Measurements from ENCODE around the gene NME5. TPM values are rescaled to one million over a fixed set of nuclear protein-coding genes. Genes with fewer than 3 reads are reported as not detected.

The NME5 gene
- polyA plus RNA-seq, 1 donor from 2014 or later, result 17.0 TPM

DNA sequence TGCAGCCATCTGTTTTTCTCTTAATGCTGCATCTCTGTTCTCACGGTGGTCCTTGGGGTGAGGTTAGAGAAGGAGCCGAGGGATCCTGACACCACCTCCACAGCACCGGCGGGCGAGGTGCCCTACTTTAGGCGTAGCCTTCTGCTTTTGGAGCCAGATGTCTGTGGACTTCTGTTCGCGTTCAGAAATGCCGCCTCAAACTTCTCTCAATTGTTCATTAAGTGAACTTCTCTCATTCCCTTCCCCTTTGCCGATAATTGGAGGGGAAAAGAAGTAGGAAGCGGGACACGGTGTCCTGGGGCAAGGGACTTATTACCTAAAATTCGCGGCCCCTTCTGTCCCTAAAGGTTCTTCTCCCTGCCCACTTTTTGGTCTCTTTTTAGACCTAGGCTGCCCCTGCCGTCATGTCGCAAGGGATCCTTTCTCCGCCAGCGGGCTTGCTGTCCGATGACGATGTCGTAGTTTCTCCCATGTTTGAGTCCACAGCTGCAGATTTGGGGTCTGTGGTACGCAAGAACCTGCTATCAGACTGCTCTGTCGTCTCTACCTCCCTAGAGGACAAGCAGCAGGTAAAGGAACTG is 40.1 kb upstream of the NME5 start:
- Histone ChIP-seq H3K27ac (ENCODE audit: low read length) (no peak overlapping the region), H3K4me3 (ENCODE audit: low read length) (peak overlapping the region; percentile 82), H3K9ac (ENCODE audit: low read length) (no peak overlapping the region), H4K20me1 (ENCODE audit: insufficient read depth) (no peaks in the 10 kb centered on the region), H3K9me2 (ENCODE audit: insufficient read depth, low read length) (no peaks in the 10 kb centered on the region), H2AFZ (ENCODE audit: low read depth, low read length) (no peak overlapping the region), H3K9me3 (ENCODE audit: low read length) (no peaks in the 10 kb centered on the region), H3K4me2 (ENCODE audit: low read length) (peak overlapping the region; percentile 61), H3K36me3 (ENCODE audit: insufficient read depth, low read length) (no peaks in the 10 kb centered on the region), H3K27me3 (ENCODE audit: insufficient read depth, low read depth, low read length) (no peaks in the 10 kb centered on the region), H3F3A (ENCODE audit: insufficient read depth, low read length, poor library complexity, severe bottlenecking) (no peaks in the 10 kb centered on the region), H3K79me2 (replicated peaks; ENCODE audit: insufficient read depth, low read length) (peaks cover 52% of the 10 kb centered on the region)
- TF ChIP-seq RAD21 (conservative IDR thresholded peaks at IDR 0.05) (no peak), EZH2 (IDR thresholded peaks at IDR 0.05; ENCODE audit: borderline replicate concordance, insufficient read depth, low read length, poor library complexity, severe bottlenecking) (no peak), EP300 (conservative IDR thresholded peaks at IDR 0.05; ENCODE audit: poor library complexity, severe bottlenecking) (no peak), POLR2AphosphoS5 (IDR thresholded peaks at IDR 0.05) (no peak), MXI1 (conservative IDR thresholded peaks at IDR 0.05; ENCODE audit: poor library complexity, severe bottlenecking) (no peak), SMC3 (conservative IDR thresholded peaks at IDR 0.05; ENCODE audit: poor library complexity) (no peak), TAF1 (IDR thresholded peaks at IDR 0.05; ENCODE audit: low read depth) (no peak)
- TF ChIP-seq, protein P1, sequence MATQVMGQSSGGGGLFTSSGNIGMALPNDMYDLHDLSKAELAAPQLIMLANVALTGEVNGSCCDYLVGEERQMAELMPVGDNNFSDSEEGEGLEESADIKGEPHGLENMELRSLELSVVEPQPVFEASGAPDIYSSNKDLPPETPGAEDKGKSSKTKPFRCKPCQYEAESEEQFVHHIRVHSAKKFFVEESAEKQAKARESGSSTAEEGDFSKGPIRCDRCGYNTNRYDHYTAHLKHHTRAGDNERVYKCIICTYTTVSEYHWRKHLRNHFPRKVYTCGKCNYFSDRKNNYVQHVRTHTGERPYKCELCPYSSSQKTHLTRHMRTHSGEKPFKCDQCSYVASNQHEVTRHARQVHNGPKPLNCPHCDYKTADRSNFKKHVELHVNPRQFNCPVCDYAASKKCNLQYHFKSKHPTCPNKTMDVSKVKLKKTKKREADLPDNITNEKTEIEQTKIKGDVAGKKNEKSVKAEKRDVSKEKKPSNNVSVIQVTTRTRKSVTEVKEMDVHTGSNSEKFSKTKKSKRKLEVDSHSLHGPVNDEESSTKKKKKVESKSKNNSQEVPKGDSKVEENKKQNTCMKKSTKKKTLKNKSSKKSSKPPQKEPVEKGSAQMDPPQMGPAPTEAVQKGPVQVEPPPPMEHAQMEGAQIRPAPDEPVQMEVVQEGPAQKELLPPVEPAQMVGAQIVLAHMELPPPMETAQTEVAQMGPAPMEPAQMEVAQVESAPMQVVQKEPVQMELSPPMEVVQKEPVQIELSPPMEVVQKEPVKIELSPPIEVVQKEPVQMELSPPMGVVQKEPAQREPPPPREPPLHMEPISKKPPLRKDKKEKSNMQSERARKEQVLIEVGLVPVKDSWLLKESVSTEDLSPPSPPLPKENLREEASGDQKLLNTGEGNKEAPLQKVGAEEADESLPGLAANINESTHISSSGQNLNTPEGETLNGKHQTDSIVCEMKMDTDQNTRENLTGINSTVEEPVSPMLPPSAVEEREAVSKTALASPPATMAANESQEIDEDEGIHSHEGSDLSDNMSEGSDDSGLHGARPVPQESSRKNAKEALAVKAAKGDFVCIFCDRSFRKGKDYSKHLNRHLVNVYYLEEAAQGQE (IDR thresholded peaks at IDR 0.05; ENCODE audit: borderline replicate concordance), result no peak
- TF ChIP-seq, protein P2, sequence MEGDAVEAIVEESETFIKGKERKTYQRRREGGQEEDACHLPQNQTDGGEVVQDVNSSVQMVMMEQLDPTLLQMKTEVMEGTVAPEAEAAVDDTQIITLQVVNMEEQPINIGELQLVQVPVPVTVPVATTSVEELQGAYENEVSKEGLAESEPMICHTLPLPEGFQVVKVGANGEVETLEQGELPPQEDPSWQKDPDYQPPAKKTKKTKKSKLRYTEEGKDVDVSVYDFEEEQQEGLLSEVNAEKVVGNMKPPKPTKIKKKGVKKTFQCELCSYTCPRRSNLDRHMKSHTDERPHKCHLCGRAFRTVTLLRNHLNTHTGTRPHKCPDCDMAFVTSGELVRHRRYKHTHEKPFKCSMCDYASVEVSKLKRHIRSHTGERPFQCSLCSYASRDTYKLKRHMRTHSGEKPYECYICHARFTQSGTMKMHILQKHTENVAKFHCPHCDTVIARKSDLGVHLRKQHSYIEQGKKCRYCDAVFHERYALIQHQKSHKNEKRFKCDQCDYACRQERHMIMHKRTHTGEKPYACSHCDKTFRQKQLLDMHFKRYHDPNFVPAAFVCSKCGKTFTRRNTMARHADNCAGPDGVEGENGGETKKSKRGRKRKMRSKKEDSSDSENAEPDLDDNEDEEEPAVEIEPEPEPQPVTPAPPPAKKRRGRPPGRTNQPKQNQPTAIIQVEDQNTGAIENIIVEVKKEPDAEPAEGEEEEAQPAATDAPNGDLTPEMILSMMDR (IDR thresholded peaks at IDR 0.05; ENCODE audit: poor library complexity, severe bottlenecking), result no peak

DNA sequence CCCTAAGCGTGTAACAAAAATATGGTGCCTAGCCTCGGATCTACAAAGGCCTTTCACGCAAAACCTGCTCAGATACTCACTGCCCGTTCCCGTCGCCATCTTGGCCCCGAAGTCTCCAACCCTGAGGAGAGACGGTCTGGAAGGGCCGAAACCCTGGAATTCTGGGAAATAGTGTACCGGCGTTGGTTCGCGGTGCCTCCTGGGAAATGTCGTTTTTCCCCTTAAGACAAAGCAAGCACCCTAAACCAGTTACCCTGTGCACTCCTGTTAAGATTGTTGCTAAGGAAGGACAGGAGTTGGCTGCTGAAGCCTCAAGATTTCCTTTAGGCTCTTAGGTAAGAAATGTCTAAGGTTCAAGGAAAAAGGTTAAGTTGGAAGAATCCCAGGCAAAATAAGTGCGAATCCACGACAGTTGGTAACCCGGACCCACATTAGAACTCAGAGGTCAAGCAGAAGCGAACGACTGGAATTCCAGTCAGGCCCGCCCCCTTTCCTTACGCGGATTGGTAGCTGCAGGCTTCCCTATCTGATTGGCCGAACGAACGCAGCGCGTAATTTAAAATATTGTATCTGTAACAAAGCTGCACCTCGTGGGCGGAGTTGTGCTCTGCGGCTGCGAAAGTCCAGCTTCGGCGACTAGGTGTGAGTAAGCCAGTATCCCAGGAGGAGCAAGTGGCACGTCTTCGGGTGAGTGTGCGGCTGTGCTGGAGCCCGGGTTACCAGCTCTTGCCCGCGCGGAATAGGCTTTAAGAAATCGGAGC is 39.5 kb upstream of the NME5 start, which contains the start of the genes BRD8 and KIF20A:
BRD8 (minus strand) TSS at position 115 of the 761 bp plus-strand sequence; CDS start at position 99, 16 bp downstream.
KIF20A (plus strand) TSS at position 597 of the 761 bp plus-strand sequence. CDS start 569 bp downstream, outside the sequence.
- no peaks in the 10 kb centered on the region for H4K20me1 ChIP-seq (ENCODE audit: insufficient read depth)
- no peaks in the 10 kb centered on the region for H3F3A ChIP-seq (ENCODE audit: insufficient read depth, low read length, poor library complexity, severe bottlenecking)
- peak within 1 kb of the TSS; percentile 88 for H3K9ac ChIP-seq (ENCODE audit: low read length)
- TF ChIP-seq MXI1 (conservative IDR thresholded peaks at IDR 0.05; ENCODE audit: poor library complexity, severe bottlenecking), result peak; percentile 100
- TF ChIP-seq EP300 (conservative IDR thresholded peaks at IDR 0.05; ENCODE audit: poor library complexity, severe bottlenecking), result peak; percentile 35
- TF ChIP-seq, protein P2 (IDR thresholded peaks at IDR 0.05; ENCODE audit: poor library complexity, severe bottlenecking), result no peak
- no peak for TF ChIP-seq EZH2 (IDR thresholded peaks at IDR 0.05; ENCODE audit: borderline replicate concordance, insufficient read depth, low read length, poor library complexity, severe bottlenecking)
- no peak for TF ChIP-seq TAF1 (IDR thresholded peaks at IDR 0.05; ENCODE audit: low read depth)
- peak; percentile 97 for TF ChIP-seq POLR2AphosphoS5 (IDR thresholded peaks at IDR 0.05)
- TF ChIP-seq RAD21 (conservative IDR thresholded peaks at IDR 0.05), result no peak
- TF ChIP-seq SMC3 (conservative IDR thresholded peaks at IDR 0.05; ENCODE audit: poor library complexity), result peak; percentile 6
- TF ChIP-seq, protein P1 (IDR thresholded peaks at IDR 0.05; ENCODE audit: borderline replicate concordance), result peak; percentile 80
- H3K4me3 ChIP-seq (ENCODE audit: low read length), result peak within 1 kb of the TSS; percentile 82
- peak within 1 kb of the TSS; percentile 93 for H3K27ac ChIP-seq (ENCODE audit: low read length)
- H3K4me2 ChIP-seq (ENCODE audit: low read length), result peak within 1 kb of the TSS; percentile 88
- peaks cover 52% of the 10 kb centered on the region for H3K79me2 ChIP-seq (replicated peaks; ENCODE audit: insufficient read depth, low read length)
- no peaks in the 10 kb centered on the region for H3K9me2 ChIP-seq (ENCODE audit: insufficient read depth, low read length)
- H3K36me3 ChIP-seq (ENCODE audit: insufficient read depth, low read length), result no peaks in the 10 kb centered on the region
- no peaks in the 10 kb centered on the region for H3K27me3 ChIP-seq (ENCODE audit: insufficient read depth, low read depth, low read length)
- H2AFZ ChIP-seq (ENCODE audit: low read depth, low read length), result peak within 1 kb of the TSS; percentile 90
- H3K9me3 ChIP-seq (ENCODE audit: low read length), result no peaks in the 10 kb centered on the region
